ENCODE results near the gene PNMA5. TPM values are rescaled to one million over a fixed set of nuclear protein-coding genes. Genes with fewer than 3 reads are reported as not detected.
"Not testable (repeated sequence)": the region's sequence is repeated elsewhere in the genome, so short reads cannot be mapped to it uniquely, and the experiment has no call there.

The PNMA5 gene
- total and polyA plus RNA-seq, 3 experiments from 2014 or later = not detected

- Mint-ChIP-seq H3K4me1 (peaks cover 16 to 22% (median 16%) of the 10 kb centered on the region in 3 donors), H3K27me3 (peaks cover 3 to 15% of the 10 kb centered on the region in 2 donors)
- H3K27ac Mint-ChIP-seq; POLR2A ChIA-PET; H3K4me3 Mint-ChIP-seq; H3K27me3 ChIP-seq (ENCODE audit: insufficient read depth, low read length, poor library complexity, severe bottlenecking); CTCF ChIA-PET; H3K9me3 Mint-ChIP-seq; H3K9me3 ChIP-seq (ENCODE audit: low read length); H3K27ac ChIP-seq (ENCODE audit: low read depth, low read length); H3K4me3 ChIP-seq (ENCODE audit: low read length); H3K36me3 ChIP-seq (ENCODE audit: insufficient read depth, low read length); DNase-seq; H3K36me3 Mint-ChIP-seq; H3K4me1 ChIP-seq (ENCODE audit: insufficient read depth, low read length): not testable (repeated sequence)
These were observed 23.3 kb upstream of the PNMA5 start for GRCh38 chrX:153017174-153017573.

DNA sequence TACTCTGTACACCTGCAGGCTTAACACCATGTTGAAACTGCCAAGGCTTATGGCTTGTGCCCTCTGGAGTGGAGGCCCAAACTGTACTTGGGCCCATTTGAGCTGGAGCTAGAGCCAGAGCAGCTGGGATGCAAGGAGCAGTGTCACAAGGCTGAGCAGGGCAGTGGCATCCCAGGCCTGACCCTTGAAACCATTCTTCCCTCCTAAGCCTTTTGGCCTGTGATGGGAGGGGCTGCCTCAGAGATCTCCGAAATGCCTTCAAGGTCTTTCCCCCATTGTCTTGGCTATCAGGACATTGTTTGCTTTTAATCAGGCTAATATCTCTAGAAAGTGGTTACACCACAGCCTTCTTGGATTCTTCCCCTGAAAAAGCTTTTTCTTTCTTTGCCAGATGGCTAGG, 10.9 kb upstream of the PNMA5 start:
- Mint-ChIP-seq H3K27me3 (peaks cover 8 to 21% of the 10 kb centered on the region in 2 donors), H3K36me3 (no peaks in the 10 kb centered on the region), H3K4me1 (no peaks in the 10 kb centered on the region), H3K27ac (no peak overlapping the region), H3K4me3 (no peak overlapping the region), H3K9me3 (no peaks in the 10 kb centered on the region)
- H3K27ac ChIP-seq (ENCODE audit: low read depth, low read length) = no peak overlapping the region
- H3K4me3 ChIP-seq (ENCODE audit: low read length) = no peak overlapping the region
- DNase-seq = no peak
- no peaks in the 10 kb centered on the region for H3K27me3 ChIP-seq (ENCODE audit: insufficient read depth, low read length, poor library complexity, severe bottlenecking)
- no peaks in the 10 kb centered on the region for H3K36me3 ChIP-seq (ENCODE audit: insufficient read depth, low read length)
- no peaks in the 10 kb centered on the region for H3K4me1 ChIP-seq (ENCODE audit: insufficient read depth, low read length)
- H3K9me3 ChIP-seq (ENCODE audit: low read length) = no peaks in the 10 kb centered on the region
- ChIA-PET POLR2A (no interaction called here), CTCF (no interaction called here)

- no peaks in the 10 kb centered on the region for H3K4me1 ChIP-seq (ENCODE audit: insufficient read depth, low read length)
- no peaks in the 10 kb centered on the region for H3K36me3 ChIP-seq (ENCODE audit: insufficient read depth, low read length)
- ChIA-PET CTCF (no interaction called here), POLR2A (no interaction called here)
- no peak overlapping the region for H3K4me3 ChIP-seq (ENCODE audit: low read length)
- no peaks in the 10 kb centered on the region for H3K9me3 ChIP-seq (ENCODE audit: low read length)
- H3K27me3 ChIP-seq (ENCODE audit: insufficient read depth, low read length, poor library complexity, severe bottlenecking) = no peaks in the 10 kb centered on the region
- DNase-seq = no peak
- no peaks in the 10 kb centered on the region for H3K9me3 Mint-ChIP-seq
- H3K27me3 Mint-ChIP-seq = peaks cover 8 to 21% of the 10 kb centered on the region in 2 donors
- H3K27ac ChIP-seq (ENCODE audit: low read depth, low read length) = no peak overlapping the region
- no peak overlapping the region for H3K4me3 Mint-ChIP-seq
- H3K27ac Mint-ChIP-seq = no peak overlapping the region
- no peaks in the 10 kb centered on the region for H3K36me3 Mint-ChIP-seq
- no peaks in the 10 kb centered on the region for H3K4me1 Mint-ChIP-seq
These were observed 10.1 kb upstream of the PNMA5 start for GRCh38 chrX:153003981-153004380.

DNA sequence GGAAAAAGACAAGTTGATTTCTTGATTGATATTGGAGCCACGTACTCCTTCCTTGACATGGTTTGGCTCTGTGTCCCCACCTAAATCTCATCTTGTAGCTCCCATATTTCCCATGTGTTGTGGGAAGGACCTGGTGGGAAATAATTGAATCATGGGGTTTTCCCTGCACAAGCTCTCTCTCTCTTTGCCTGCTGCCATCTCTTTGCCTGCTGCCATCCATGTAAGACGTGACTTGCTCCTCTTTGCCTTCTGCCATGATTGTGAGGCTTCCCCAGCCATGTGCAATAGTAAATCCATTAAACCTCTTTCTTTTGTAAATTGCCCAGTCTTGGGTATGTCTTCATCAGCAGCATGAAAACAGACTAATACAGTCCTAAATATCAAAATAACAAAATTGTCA, 8.3 kb upstream of the PNMA5 start:
- H3K4me3 ChIP-seq (ENCODE audit: low read length); H3K36me3 ChIP-seq (ENCODE audit: insufficient read depth, low read length); H3K4me3 Mint-ChIP-seq; H3K4me1 ChIP-seq (ENCODE audit: insufficient read depth, low read length); H3K4me1 Mint-ChIP-seq; POLR2A ChIA-PET; CTCF ChIA-PET; DNase-seq; H3K36me3 Mint-ChIP-seq; H3K27me3 ChIP-seq (ENCODE audit: insufficient read depth, low read length, poor library complexity, severe bottlenecking); H3K9me3 ChIP-seq (ENCODE audit: low read length); H3K27ac ChIP-seq (ENCODE audit: low read depth, low read length); H3K9me3 Mint-ChIP-seq: not testable (repeated sequence)
- H3K27me3 Mint-ChIP-seq = peaks cover 0 to 12% of the 10 kb centered on the region in 2 donors
- H3K27ac Mint-ChIP-seq = peak overlapping the region in 1 of 8 donors; percentile 46

GRCh38 chrX:152997337-152997736, 3.4 kb upstream of the PNMA5 start:
- ChIA-PET POLR2A (no interaction called here), CTCF (interaction anchor here (1.4 kb wide), 1 partner anchor 35 kb away, joined by 3 read pairs; no protein-coding TSS in a partner anchor)
- Mint-ChIP-seq H3K27ac (peak overlapping the region in 3 of 8 donors; percentile 3 to 54 (median 18)), H3K4me3 (peak overlapping the region in 3 of 7 donors; percentile 24 to 49 (median 24)), H3K36me3 (no peaks in the 10 kb centered on the region), H3K9me3 (no peaks in the 10 kb centered on the region), H3K27me3 (no peaks in the 10 kb centered on the region), H3K4me1 (peaks cover 4 to 7% (median 6%) of the 10 kb centered on the region in 3 donors)
- DNase-seq = no peak
- no peaks in the 10 kb centered on the region for H3K4me1 ChIP-seq (ENCODE audit: insufficient read depth, low read length)
- no peaks in the 10 kb centered on the region for H3K27me3 ChIP-seq (ENCODE audit: insufficient read depth, low read length, poor library complexity, severe bottlenecking)
- H3K4me3 ChIP-seq (ENCODE audit: low read length) = no peak overlapping the region
- no peaks in the 10 kb centered on the region for H3K9me3 ChIP-seq (ENCODE audit: low read length)
- H3K27ac ChIP-seq (ENCODE audit: low read depth, low read length) = no peak overlapping the region
- H3K36me3 ChIP-seq (ENCODE audit: insufficient read depth, low read length) = no peaks in the 10 kb centered on the region

- ChIA-PET POLR2A (no interaction called here), CTCF (no interaction called here)
- Histone ChIP-seq H3K4me3 (ENCODE audit: low read length) (no peak overlapping the region), H3K27ac (ENCODE audit: low read depth, low read length) (no peak overlapping the region), H3K9me3 (ENCODE audit: low read length) (no peaks in the 10 kb centered on the region), H3K27me3 (ENCODE audit: insufficient read depth, low read length, poor library complexity, severe bottlenecking) (no peaks in the 10 kb centered on the region), H3K36me3 (ENCODE audit: insufficient read depth, low read length) (no peaks in the 10 kb centered on the region), H3K4me1 (ENCODE audit: insufficient read depth, low read length) (no peaks in the 10 kb centered on the region)
- Mint-ChIP-seq H3K36me3 (no peaks in the 10 kb centered on the region), H3K4me1 (peaks cover 2 to 25% (median 7%) of the 10 kb centered on the region in 3 donors), H3K4me3 (no peak overlapping the region), H3K9me3 (no peaks in the 10 kb centered on the region), H3K27ac (no peak overlapping the region), H3K27me3 (no peaks in the 10 kb centered on the region)
- DNase-seq = no peak
These were observed 1.8 kb downstream of the PNMA5 start for GRCh38 chrX:152992115-152992514.

DNA sequence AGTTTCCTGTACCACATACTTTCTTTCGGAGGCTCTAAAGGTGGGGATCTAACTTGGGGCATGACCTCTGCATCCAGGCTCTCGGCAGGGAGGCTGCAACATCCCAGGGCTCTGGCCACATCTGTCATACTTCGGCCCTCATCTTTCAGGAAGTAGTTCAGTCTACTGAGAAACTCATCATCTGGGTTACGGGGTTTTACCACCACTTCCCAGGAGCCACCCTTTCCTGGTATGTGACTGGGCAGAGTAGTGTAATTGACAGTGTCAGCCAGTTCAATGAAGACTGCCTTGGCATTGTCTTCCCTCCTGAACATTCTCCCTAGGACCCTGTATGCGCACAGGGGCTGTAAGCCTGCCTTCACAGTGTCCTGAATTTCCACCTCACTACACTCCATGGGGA, 2.8 kb downstream of the PNMA5 start:
- no peak for DNase-seq
- H3K9me3 ChIP-seq (ENCODE audit: low read length) = no peaks in the 10 kb centered on the region
- H3K4me1 ChIP-seq (ENCODE audit: insufficient read depth, low read length) = no peaks in the 10 kb centered on the region
- no peak overlapping the region for H3K4me3 ChIP-seq (ENCODE audit: low read length)
- peak overlapping the region in 1 of 8 donors; percentile 79 for H3K27ac Mint-ChIP-seq
- no peaks in the 10 kb centered on the region for H3K27me3 ChIP-seq (ENCODE audit: insufficient read depth, low read length, poor library complexity, severe bottlenecking)
- no peak overlapping the region for H3K27ac ChIP-seq (ENCODE audit: low read depth, low read length)
- ChIA-PET POLR2A (no interaction called here), CTCF (no interaction called here)
- H3K4me3 Mint-ChIP-seq = no peak overlapping the region
- no peaks in the 10 kb centered on the region for H3K9me3 Mint-ChIP-seq
- peaks cover 0 to 23% (median 4%) of the 10 kb centered on the region in 3 donors for H3K4me1 Mint-ChIP-seq
- no peaks in the 10 kb centered on the region for H3K36me3 Mint-ChIP-seq
- H3K36me3 ChIP-seq (ENCODE audit: insufficient read depth, low read length) = no peaks in the 10 kb centered on the region
- no peaks in the 10 kb centered on the region for H3K27me3 Mint-ChIP-seq

GRCh38 chrX:152989292-152989658, 4.6 kb downstream of the PNMA5 start:
- Histone ChIP-seq H3K4me3 (ENCODE audit: low read length) (no peak overlapping the region), H3K36me3 (ENCODE audit: insufficient read depth, low read length) (no peaks in the 10 kb centered on the region), H3K27ac (ENCODE audit: low read depth, low read length) (no peak overlapping the region), H3K9me3 (ENCODE audit: low read length) (no peaks in the 10 kb centered on the region), H3K27me3 (ENCODE audit: insufficient read depth, low read length, poor library complexity, severe bottlenecking) (no peaks in the 10 kb centered on the region), H3K4me1 (ENCODE audit: insufficient read depth, low read length) (no peaks in the 10 kb centered on the region)
- Mint-ChIP-seq H3K36me3 (no peaks in the 10 kb centered on the region), H3K27ac (peak overlapping the region in 1 of 8 donors; percentile 57), H3K9me3 (no peaks in the 10 kb centered on the region), H3K27me3 (no peaks in the 10 kb centered on the region), H3K4me1 (peaks cover 0 to 23% (median 4%) of the 10 kb centered on the region in 3 donors), H3K4me3 (peak overlapping the region in 2 of 7 donors; percentile 44 to 65)
- POLR2A ChIA-PET = no interaction called here
- no peak for DNase-seq
- CTCF ChIA-PET = no interaction called here
